Measurements from ENCODE around the gene SLC9A5.

SLC9A5 gene

GRCh38 chr16:67279296-67280089 lies 30.7 kb downstream of the SLC9A5 start, which contains the start of gene PLEKHG4:
Gene PLEKHG4 (plus strand): TSS chr16:67279532. CDS start chr16:67280045, 513 bp downstream.
- H3K4me3 ChIP-seq (replicated peaks; ENCODE audit: low read depth, low read length) = peak within 1 kb of the TSS; percentile 74
- peak; percentile 15 for DNase-seq (ENCODE audit: extremely low read depth, low read depth)
- TF ChIP-seq, protein P1, sequence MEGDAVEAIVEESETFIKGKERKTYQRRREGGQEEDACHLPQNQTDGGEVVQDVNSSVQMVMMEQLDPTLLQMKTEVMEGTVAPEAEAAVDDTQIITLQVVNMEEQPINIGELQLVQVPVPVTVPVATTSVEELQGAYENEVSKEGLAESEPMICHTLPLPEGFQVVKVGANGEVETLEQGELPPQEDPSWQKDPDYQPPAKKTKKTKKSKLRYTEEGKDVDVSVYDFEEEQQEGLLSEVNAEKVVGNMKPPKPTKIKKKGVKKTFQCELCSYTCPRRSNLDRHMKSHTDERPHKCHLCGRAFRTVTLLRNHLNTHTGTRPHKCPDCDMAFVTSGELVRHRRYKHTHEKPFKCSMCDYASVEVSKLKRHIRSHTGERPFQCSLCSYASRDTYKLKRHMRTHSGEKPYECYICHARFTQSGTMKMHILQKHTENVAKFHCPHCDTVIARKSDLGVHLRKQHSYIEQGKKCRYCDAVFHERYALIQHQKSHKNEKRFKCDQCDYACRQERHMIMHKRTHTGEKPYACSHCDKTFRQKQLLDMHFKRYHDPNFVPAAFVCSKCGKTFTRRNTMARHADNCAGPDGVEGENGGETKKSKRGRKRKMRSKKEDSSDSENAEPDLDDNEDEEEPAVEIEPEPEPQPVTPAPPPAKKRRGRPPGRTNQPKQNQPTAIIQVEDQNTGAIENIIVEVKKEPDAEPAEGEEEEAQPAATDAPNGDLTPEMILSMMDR (IDR thresholded peaks at IDR 0.05; ENCODE audit: low read depth, low read length, missing control alignments) = peak; percentile 46

DNA sequence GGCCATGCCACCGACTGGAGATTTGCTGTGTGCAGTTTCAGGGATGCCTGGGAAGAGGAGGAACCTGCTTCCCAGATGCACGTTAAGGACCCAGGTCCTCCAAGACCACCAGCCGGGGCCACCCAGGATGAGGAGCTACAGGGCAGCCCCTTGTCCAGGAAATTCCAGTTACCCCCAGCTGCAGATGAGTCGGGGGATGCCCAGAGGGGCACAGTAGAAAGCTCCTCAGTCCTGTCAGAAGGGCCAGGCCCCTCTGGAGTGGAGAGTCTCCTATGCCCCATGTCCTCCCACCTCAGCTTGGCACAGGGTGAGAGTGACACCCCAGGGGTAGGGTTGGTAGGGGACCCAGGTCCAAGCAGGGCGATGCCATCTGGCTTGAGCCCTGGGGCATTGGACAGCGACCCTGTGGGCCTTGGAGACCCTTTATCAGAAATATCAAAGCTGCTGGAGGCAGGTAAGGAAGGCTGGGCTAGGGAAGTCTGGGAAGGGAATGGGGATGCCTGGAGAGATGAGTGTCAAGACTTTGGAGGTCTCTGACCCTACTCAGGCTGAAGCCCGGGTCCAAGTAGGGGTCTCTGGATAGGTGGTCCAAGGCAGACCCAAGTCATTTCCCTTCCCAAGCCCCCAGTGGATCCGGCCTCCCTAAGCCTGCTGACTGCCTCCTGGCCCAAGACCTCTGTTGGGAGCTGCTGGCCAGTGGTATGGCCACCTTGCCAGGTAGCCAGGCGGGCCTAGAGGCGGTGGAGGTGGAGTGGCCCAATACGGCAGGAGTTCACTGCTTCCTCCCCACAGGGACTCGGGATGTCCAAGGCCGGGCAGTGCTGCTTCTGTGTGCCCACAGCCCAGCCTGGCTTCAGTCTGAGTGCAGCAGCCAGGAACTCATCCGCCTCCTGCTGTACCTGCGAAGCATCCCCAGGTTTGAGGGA lies 31.6 kb downstream of the SLC9A5 start:
- peak overlapping the region; percentile 74 for H3K4me3 ChIP-seq (replicated peaks; ENCODE audit: low read depth, low read length)

GRCh38 chr16:67281536-67282446 lies 33.0 kb downstream of the SLC9A5 start:
- H3K4me3 ChIP-seq (replicated peaks; ENCODE audit: low read depth, low read length) = no peak overlapping the region
- no peak for DNase-seq (ENCODE audit: extremely low read depth, low read depth)
- TF ChIP-seq, protein P1 (IDR thresholded peaks at IDR 0.05; ENCODE audit: low read depth, low read length, missing control alignments) = no peak

More for the DNA sequence above, 31.6 kb downstream of the SLC9A5 start:
- TF ChIP-seq, protein P1 (IDR thresholded peaks at IDR 0.05; ENCODE audit: low read depth, low read length, missing control alignments) = no peak
- no peak for DNase-seq (ENCODE audit: extremely low read depth, low read depth)

DNA sequence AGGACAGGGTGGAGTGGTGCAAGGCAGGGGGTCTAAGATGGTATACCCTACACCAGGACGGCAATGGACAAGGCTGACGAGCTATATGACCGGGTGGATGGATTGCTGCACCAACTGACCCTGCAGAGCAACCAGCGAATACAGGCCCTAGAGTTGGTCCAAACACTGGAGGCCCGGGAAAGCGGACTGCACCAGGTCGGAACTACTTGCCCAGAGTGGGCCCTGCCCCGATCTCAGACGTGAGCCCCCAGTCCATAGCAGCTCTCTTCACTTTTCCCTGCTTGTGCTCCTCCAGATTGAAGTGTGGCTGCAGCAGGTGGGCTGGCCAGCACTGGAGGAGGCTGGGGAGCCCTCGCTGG lies 33.6 kb downstream of the SLC9A5 start:
- H3K4me3 ChIP-seq (replicated peaks; ENCODE audit: low read depth, low read length) = no peak overlapping the region
- no peak for DNase-seq (ENCODE audit: extremely low read depth, low read depth)
- TF ChIP-seq, protein P1 (IDR thresholded peaks at IDR 0.05; ENCODE audit: low read depth, low read length, missing control alignments) = no peak

DNA sequence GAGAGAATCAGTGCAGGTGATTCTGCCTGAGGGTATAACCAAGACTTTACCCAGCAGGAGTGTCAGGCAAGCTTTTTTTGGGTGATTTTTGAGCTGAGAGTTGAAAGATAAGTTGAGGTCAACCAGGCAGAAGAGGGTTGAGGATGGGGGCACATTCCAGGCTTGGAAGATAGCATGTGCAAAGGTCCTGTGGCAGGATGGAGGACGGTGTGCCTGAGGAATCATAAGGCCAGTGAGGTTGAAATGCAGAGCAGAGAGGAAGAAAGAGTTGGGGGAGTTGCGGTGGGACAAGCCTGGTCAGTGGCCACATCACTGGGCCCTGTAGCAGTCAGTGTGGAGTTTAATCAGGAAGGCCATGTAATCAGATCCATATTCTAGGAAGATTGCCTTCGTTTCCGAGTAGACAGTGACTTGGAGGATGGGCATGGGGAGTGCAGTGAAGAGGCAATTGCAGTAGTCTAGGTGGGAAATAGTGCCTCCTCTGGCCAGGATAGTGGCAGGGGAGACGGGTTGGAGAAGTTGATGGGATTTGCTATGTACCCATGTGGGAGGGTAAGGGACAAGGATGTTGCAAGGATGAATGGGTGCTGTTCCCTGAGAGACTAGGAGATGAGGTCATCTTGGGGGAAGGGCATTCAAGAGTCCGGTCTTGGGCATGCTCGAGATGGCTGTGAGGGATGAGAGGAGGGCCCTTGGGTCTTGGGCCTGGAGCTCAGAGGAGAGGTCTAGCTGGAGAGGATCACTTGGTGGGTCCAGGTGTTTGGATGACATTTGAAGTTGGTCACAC lies 34.5 kb downstream of the SLC9A5 start:
- TF ChIP-seq, protein P1 (IDR thresholded peaks at IDR 0.05; ENCODE audit: low read depth, low read length, missing control alignments) = no peak
- no peak for DNase-seq (ENCODE audit: extremely low read depth, low read depth)

More for the DNA sequence above, 34.5 kb downstream of the SLC9A5 start:
- H3K4me3 ChIP-seq (replicated peaks; ENCODE audit: low read depth, low read length) = no peak overlapping the region

All from HFF-Myc (cell line).